SK-N-SH (cell line): ENCODE results near the gene EVPL. TPM values are rescaled to one million over a fixed set of nuclear protein-coding genes. Genes with fewer than 3 reads are reported as not detected.

Experiments
- CTCF ChIA-PET: fragments of 300-600, 350-600 bp; formaldehyde crosslinking; extraction: SDS; loops from one replicate; lab custom pipeline; 2021; lab: Yijun Ruan, JAX
- POLR2A ChIA-PET: fragments of 350-600 bp; sonication (Branson Sonifier 250); formaldehyde crosslinking; extraction: SDS; loops from one replicate; lab custom pipeline; 2020; ENCODE audit warnings: antibody characterized with exemption, inconsistent platforms; lab: Yijun Ruan, JAX
- DNase-seq: peaks from one replicate; pipeline ENCODE4 v3.0.0; 2012
- H2AFZ ChIP-seq: fragments of 200-600 bp; sonication (generic); 2 replicates; pipeline ENCODE4 v1.8.1; 2016; ENCODE audit warnings: antibody characterized with exemption, mild to moderate bottlenecking, low read depth
- H3F3A ChIP-seq: fragments of 200-600 bp; sonication (generic); replicated peaks from 2 replicates; pipeline ENCODE3; 2016; ENCODE audit warnings: antibody characterized with exemption, mild to moderate bottlenecking; ENCODE audit not compliant: insufficient read depth
- H3K27ac ChIP-seq, 2 experiments: fragments of 200-500 bp in 1 of 2; fragments of 200-600 bp in 1 of 2; sonication (Bioruptor generic) in 1 of 2; sonication (generic), shearing (Covaris generic) in 1 of 2; 2 replicates each; pipeline versions ENCODE4 v1.5.1 to v1.6.1; 2014 to 2016; ENCODE audit warnings: low read depth in 2 of 2, inconsistent platforms in 1 of 2, low read length in 1 of 2, mild to moderate bottlenecking in 1 of 2, mixed read lengths in 1 of 2
- H3K27me3 ChIP-seq: fragments of 200-600 bp; sonication (generic), shearing (Covaris generic); 2 replicates; pipeline ENCODE4 v1.6.1; 2016; ENCODE audit warnings: mixed run types; ENCODE audit not compliant: insufficient read depth
- H3K36me3 ChIP-seq, 2 experiments: fragments of 200-500 bp in 1 of 2; fragments of 200-600 bp in 1 of 2; sonication (Bioruptor generic) in 1 of 2; sonication (generic) in 1 of 2; replicated peaks in 1 of 2; 2 replicates each; pipeline versions ENCODE3 to v1.5.1; 2014 to 2016; ENCODE audit warnings: low read length in 1 of 2, mild to moderate bottlenecking in 1 of 2; ENCODE audit not compliant: insufficient read depth in 2 of 2, control insufficient read depth in 1 of 2
- H3K4me1 ChIP-seq, 2 experiments: fragments of 200-500 bp in 1 of 2; fragments of 200-600 bp in 1 of 2; sonication (Bioruptor generic) in 1 of 2; sonication (generic), shearing (Covaris generic) in 1 of 2; 2 replicates each; pipeline versions ENCODE4 v1.5.1 to v1.6.1; 2014 to 2016; ENCODE audit warnings: low read depth in 1 of 2, low read length in 1 of 2, mixed run types in 1 of 2; ENCODE audit not compliant: insufficient read depth in 2 of 2, control insufficient read depth in 1 of 2
- H3K4me2 ChIP-seq: fragments of 200-600 bp; sonication (generic), shearing (Covaris generic); 2 replicates; pipeline ENCODE4 v1.6.1; 2017; ENCODE audit warnings: mixed run types
- H3K4me3 ChIP-seq, 2 experiments: fragments of 200-500 bp in 1 of 2; fragments of 200-600 bp in 1 of 2; sonication (Bioruptor generic) in 1 of 2; sonication (generic), shearing (Covaris generic) in 1 of 2; 2 replicates each; pipeline versions ENCODE4 v1.5.1 to v1.8.1; 2014 to 2016; ENCODE audit warnings: low read depth in 2 of 2, inconsistent platforms in 1 of 2, low read length in 1 of 2, mild to moderate bottlenecking in 1 of 2, mixed read lengths in 1 of 2, moderate library complexity in 1 of 2
- H3K79me2 ChIP-seq: fragments of 200-600 bp; sonication (generic); 2 replicates; pipeline ENCODE4 v1.8.1; 2017; ENCODE audit warnings: mild to moderate bottlenecking; ENCODE audit not compliant: insufficient read depth
- H3K9ac ChIP-seq: fragments of 200-600 bp; sonication (generic); 2 replicates; pipeline ENCODE4 v1.6.1; 2017; ENCODE audit warnings: mixed run types
- H3K9me2 ChIP-seq: fragments of 200-600 bp; sonication (generic); 2 replicates; pipeline ENCODE4 v1.6.1; 2017; ENCODE audit warnings: mixed run types
- H3K9me3 ChIP-seq: fragments of 200-600 bp; sonication (generic); 2 replicates; pipeline ENCODE4 v1.6.1; 2017; ENCODE audit warnings: mixed run types, mild to moderate bottlenecking, moderate library complexity
- H4K20me1 ChIP-seq: fragments of 200-600 bp; sonication (generic); 2 replicates; pipeline ENCODE4 v1.6.1; 2017; ENCODE audit warnings: mild to moderate bottlenecking, mixed run types; ENCODE audit not compliant: insufficient read depth
- CHD2 ChIP-seq: fragments of 150-350 bp; IDR thresholded peaks from 2 replicates; pipeline ENCODE4 v1.6.1; 2018; ENCODE audit warnings: low read length; ENCODE audit not compliant: partially characterized antibody
- CTCF ChIP-seq: fragments of 200-600 bp; sonication (generic); IDR thresholded peaks from 2 replicates; pipeline ENCODE4 v1.6.1; 2017; ENCODE audit warnings: antibody characterized with exemption, mild to moderate bottlenecking, moderate library complexity
- ELF1 ChIP-seq: IDR thresholded peaks from 2 replicates; pipeline ENCODE4 v1.4.0; 2012
- FOSL2 ChIP-seq: IDR thresholded peaks from 2 replicates; pipeline ENCODE4 v1.4.0; 2012; ENCODE audit warnings: low read depth, mild to moderate bottlenecking, moderate library complexity, borderline replicate concordance
- FOXM1 ChIP-seq: IDR thresholded peaks from 2 replicates; pipeline ENCODE4 v1.4.0; 2012; ENCODE audit warnings: low read depth, mild to moderate bottlenecking
- GABPA ChIP-seq: IDR thresholded peaks from 2 replicates; pipeline ENCODE4 v1.4.0; 2012; ENCODE audit warnings: low read depth, mild to moderate bottlenecking
- IRF3 ChIP-seq: fragments of 150-350 bp; IDR thresholded peaks from 2 replicates; pipeline ENCODE4 v1.6.1; 2016; ENCODE audit warnings: mild to moderate bottlenecking, low read depth, low read length
- JUND ChIP-seq: IDR thresholded peaks from 2 replicates; pipeline ENCODE4 v1.4.0; 2012
- MAX ChIP-seq: IDR thresholded peaks from 2 replicates; pipeline ENCODE4 v1.4.0; 2012; ENCODE audit warnings: low read depth
- NRF1 ChIP-seq: IDR thresholded peaks from 2 replicates; pipeline ENCODE4 v1.6.1; 2012; ENCODE audit warnings: low read depth, mild to moderate bottlenecking, low read length
- PBX3 ChIP-seq: IDR thresholded peaks from 2 replicates; pipeline ENCODE4; 2012
- RCOR1 ChIP-seq: fragments of 150-350 bp; IDR thresholded peaks from 2 replicates; pipeline ENCODE4 v1.6.1; 2017; ENCODE audit warnings: antibody characterized with exemption, low read length
- REST ChIP-seq: IDR thresholded peaks from 2 replicates; pipeline ENCODE4 v1.6.1; 2012; ENCODE audit warnings: mild to moderate bottlenecking, low read depth, low read length, moderate library complexity
- RFX5 ChIP-seq: IDR thresholded peaks from 2 replicates; pipeline ENCODE4 v1.6.1; 2012; ENCODE audit warnings: mild to moderate bottlenecking, improper control_type of control experiment, low read length
- SIN3A ChIP-seq: IDR thresholded peaks from 2 replicates; pipeline ENCODE4 v1.6.1; 2012; ENCODE audit warnings: low read depth, mild to moderate bottlenecking, low read length, moderate library complexity, borderline replicate concordance
- SMC3 ChIP-seq: IDR thresholded peaks from 2 replicates; pipeline ENCODE4 v1.6.1; 2012; ENCODE audit warnings: low read depth, low read length, improper control_type of control experiment
- TCF12 ChIP-seq: IDR thresholded peaks from 2 replicates; pipeline ENCODE4 v1.4.0; 2012
- USF2 ChIP-seq: fragments of 150-350 bp; IDR thresholded peaks from 2 replicates; pipeline ENCODE4 v1.6.1; 2017; ENCODE audit warnings: antibody characterized with exemption, low read length, low read depth, borderline replicate concordance
- WGBS: methylation state at CpG from one replicate; pipeline ENCODE4 v1.1.6; 2017; ENCODE audit warnings: low lambda C conversion rate; 5-methylcytosine and 5-hydroxymethylcytosine counted together
- polyA plus RNA-seq, 3 experiments: library from polyadenylated mRNA; depleted of rRNA; stranded (reverse); fragments of >200 nt; gene quantifications; 2 replicates each; pipeline ENCODE4 v1.2.3, GENCODE V29; 2012

EVPL gene
- polyA plus RNA-seq, 1 of the 3 experiments (the other 2 are of a cell fraction), result 0.23 TPM

- no peaks in the 10 kb centered on the region for H4K20me1 ChIP-seq
- WGBS, result 88% methylated on average over 9 of the region's 9 CpGs
- TF ChIP-seq CTCF (no peak), USF2 (no peak), CHD2 (no peak), PBX3 (no peak), NRF1 (no peak), RCOR1 (no peak)
- TF ChIP-seq, all 33 proteins: peak for 0
- Histone ChIP-seq H3K9me3 (no peaks in the 10 kb centered on the region), H3K79me2 (no peaks in the 10 kb centered on the region), H3K9me2 (no peaks in the 10 kb centered on the region), H3K36me3 (no peaks in the 10 kb centered on the region), H3K4me3 (no peak overlapping the region), H3K27me3 (no peaks in the 10 kb centered on the region), H3K4me2 (no peak overlapping the region), H3F3A (peaks cover 9% of the 10 kb centered on the region), H2AFZ (no peak overlapping the region), H3K27ac (no peak overlapping the region), H3K4me1 (peaks cover 0 to 5% of the 10 kb centered on the region in 2 experiments; a peak in 1 of 4 replicates), H3K9ac (no peak overlapping the region)
- no peak for DNase-seq
- ChIA-PET CTCF (interaction anchor here (0.7 to 1.7 kb wide), 5 partner anchors 10 to 35 kb away, joined by 3 to 6 read pairs (median 3); no protein-coding TSS in a partner anchor), POLR2A (no interaction called here)
Measured at GRCh38 chr17:76023900-76024237, 3.2 kb downstream of the EVPL start.

- POLR2A ChIA-PET, result no interaction called here
- no peaks in the 10 kb centered on the region for H3K9me3 ChIP-seq
- no peak for DNase-seq
- no peak overlapping the region for H3K4me3 ChIP-seq
- no peaks in the 10 kb centered on the region for H4K20me1 ChIP-seq
- no peaks in the 10 kb centered on the region for H3K79me2 ChIP-seq
- CTCF ChIA-PET, result interaction anchor here (0.9 to 1.7 kb wide), 4 partner anchors 9 to 275 kb away, joined by 3 to 6 read pairs (median 4); no protein-coding TSS in a partner anchor
- 87% methylated on average over 21 of the region's 28 CpGs for WGBS
- no peak overlapping the region for H3K9ac ChIP-seq
- H3K36me3 ChIP-seq, result no peaks in the 10 kb centered on the region
- no peaks in the 10 kb centered on the region for H3K9me2 ChIP-seq
- H3K4me1 ChIP-seq, result peaks cover 0 to 4% of the 10 kb centered on the region in 2 experiments; a peak in 1 of 4 replicates
- no peak overlapping the region for H3K27ac ChIP-seq
- peaks cover 9% of the 10 kb centered on the region for H3F3A ChIP-seq
- H2AFZ ChIP-seq, result no peak overlapping the region
- no peaks in the 10 kb centered on the region for H3K27me3 ChIP-seq
- H3K4me2 ChIP-seq, result no peak overlapping the region
- TF ChIP-seq FOSL2 (no peak), RCOR1 (no peak), REST (no peak), JUND (no peak), SIN3A (no peak), IRF3 (no peak), FOXM1 (no peak), GABPA (no peak), RFX5 (no peak), MAX (no peak), ELF1 (no peak), SMC3 (no peak), TCF12 (no peak)
Measured at GRCh38 chr17:76022973-76023899, 3.9 kb downstream of the EVPL start.
